Loucy (cell line): Measurements from ENCODE around the gene MYH3.

Experiments
- H2AFZ ChIP-seq: fragments of 200-600 bp; sonication (generic); 2 replicates; pipeline ENCODE4 v1.6.0; 2016; ENCODE audit warnings: antibody characterized with exemption, mild to moderate bottlenecking, low read length, moderate library complexity
- H3F3A ChIP-seq: fragments of 200-600 bp; 2 replicates; pipeline ENCODE4 v1.6.0; 2016; ENCODE audit warnings: antibody characterized with exemption, low read depth, mild to moderate bottlenecking
- H3K27me3 ChIP-seq: fragments of 200-600 bp; sonication (generic); 2 replicates; pipeline ENCODE4 v1.6.1; 2014; ENCODE audit warnings: low read length, mild to moderate bottlenecking; ENCODE audit not compliant: insufficient read depth, poor library complexity, severe bottlenecking
- H3K36me3 ChIP-seq: fragments of 200-600 bp; sonication (generic); 2 replicates; pipeline ENCODE4 v1.6.1; 2016; ENCODE audit warnings: low read length; ENCODE audit not compliant: insufficient read depth
- H3K4me1 ChIP-seq: fragments of 200-600 bp; sonication (generic); 2 replicates; pipeline ENCODE4 v1.5.1; 2014; ENCODE audit warnings: low read length, mild to moderate bottlenecking; ENCODE audit not compliant: insufficient read depth, poor library complexity, severe bottlenecking
- H3K4me2 ChIP-seq: fragments of 200-600 bp; sonication (generic); 2 replicates; pipeline ENCODE4 v1.6.0; 2014; ENCODE audit warnings: antibody characterized with exemption, low read length, low read depth, mild to moderate bottlenecking; ENCODE audit not compliant: poor library complexity, severe bottlenecking
- H3K4me3 ChIP-seq: fragments of 200-600 bp; sonication (generic); 2 replicates; pipeline ENCODE4 v1.5.1; 2014; ENCODE audit warnings: low read length, mild to moderate bottlenecking, mixed read lengths; ENCODE audit not compliant: poor library complexity, severe bottlenecking
- H3K79me2 ChIP-seq: fragments of 200-600 bp; sonication (generic); 2 replicates; pipeline ENCODE4 v1.6.1; 2014; ENCODE audit warnings: low read length; ENCODE audit not compliant: insufficient read depth
- H3K9ac ChIP-seq: fragments of 200-600 bp; sonication (generic); 2 replicates; pipeline ENCODE4 v1.6.0; 2014; ENCODE audit warnings: mild to moderate bottlenecking, low read depth, low read length, moderate library complexity; ENCODE audit not compliant: poor library complexity, severe bottlenecking
- H3K9me2 ChIP-seq: fragments of 200-600 bp; sonication (generic); replicated peaks from 2 replicates; pipeline ENCODE4 v1.6.1; 2016; ENCODE audit warnings: low read depth, low read length, mixed read lengths
- H3K9me3 ChIP-seq: fragments of 200-600 bp; sonication (generic); 2 replicates; pipeline ENCODE4 v1.6.1; 2014; ENCODE audit warnings: mild to moderate bottlenecking, antibody characterized with exemption, low read length, low read depth; ENCODE audit not compliant: insufficient read depth
- H4K20me1 ChIP-seq: fragments of 200-600 bp; sonication (generic); 2 replicates; pipeline ENCODE4 v1.6.0; 2014; ENCODE audit warnings: antibody characterized with exemption, low read length, mild to moderate bottlenecking; ENCODE audit not compliant: insufficient read depth, poor library complexity, severe bottlenecking
- CTCF ChIP-seq: fragments of 200-600 bp; sonication (generic); conservative IDR thresholded peaks from 2 replicates; pipeline ENCODE4 v1.5.1; 2014; ENCODE audit warnings: mild to moderate bottlenecking, antibody characterized with exemption, low read length
- EZH2phosphoT487 ChIP-seq: fragments of 200-600 bp; IDR thresholded peaks from 2 replicates; pipeline ENCODE4 v1.6.1; 2018; ENCODE audit warnings: antibody characterized with exemption, mild to moderate bottlenecking, moderate library complexity, borderline replicate concordance

Gene MYH3

GRCh38 chr17:10648956-10649355, 8.2 kb downstream of the MYH3 start:
- no peaks in the 10 kb centered on the region for H3K9me3 ChIP-seq
- no peak for TF ChIP-seq CTCF
- no peak for TF ChIP-seq EZH2phosphoT487
- no peaks in the 10 kb centered on the region for H3K36me3 ChIP-seq
- no peaks in the 10 kb centered on the region for H3K27me3 ChIP-seq
- H3K4me3 ChIP-seq: no peak overlapping the region
- no peaks in the 10 kb centered on the region for H3K79me2 ChIP-seq
- no peaks in the 10 kb centered on the region for H3K9me2 ChIP-seq
- H2AFZ ChIP-seq: no peak overlapping the region
- no peak overlapping the region for H3K4me2 ChIP-seq
- no peaks in the 10 kb centered on the region for H3F3A ChIP-seq
- no peaks in the 10 kb centered on the region for H3K4me1 ChIP-seq
- H4K20me1 ChIP-seq: no peaks in the 10 kb centered on the region
- no peak overlapping the region for H3K9ac ChIP-seq

- no peaks in the 10 kb centered on the region for H3K9me2 ChIP-seq
These were observed 8.7 kb downstream of the MYH3 start for GRCh38 chr17:10648381-10648780.

GRCh38 chr17:10646392-10646990, 10.6 kb downstream of the MYH3 start:
- Histone ChIP-seq H3K4me3 (no peak overlapping the region), H3K9ac (no peak overlapping the region), H3K79me2 (no peaks in the 10 kb centered on the region), H3K36me3 (no peaks in the 10 kb centered on the region), H4K20me1 (no peaks in the 10 kb centered on the region), H3K9me3 (no peaks in the 10 kb centered on the region), H2AFZ (no peak overlapping the region), H3K4me1 (no peaks in the 10 kb centered on the region), H3K9me2 (no peaks in the 10 kb centered on the region), H3K27me3 (no peaks in the 10 kb centered on the region), H3F3A (no peaks in the 10 kb centered on the region), H3K4me2 (no peak overlapping the region)
- TF ChIP-seq CTCF (peak; percentile 88), EZH2phosphoT487 (no peak)

More at GRCh38 chr17:10648381-10648780, 8.7 kb downstream of the MYH3 start:
- H3F3A ChIP-seq: no peaks in the 10 kb centered on the region
- no peak overlapping the region for H3K9ac ChIP-seq
- H3K36me3 ChIP-seq: no peaks in the 10 kb centered on the region
- H2AFZ ChIP-seq: no peak overlapping the region
- no peaks in the 10 kb centered on the region for H3K9me3 ChIP-seq
- H3K4me3 ChIP-seq: no peak overlapping the region
- H3K4me1 ChIP-seq: no peaks in the 10 kb centered on the region
- H3K27me3 ChIP-seq: no peaks in the 10 kb centered on the region
- no peak overlapping the region for H3K4me2 ChIP-seq
- no peaks in the 10 kb centered on the region for H4K20me1 ChIP-seq
- H3K79me2 ChIP-seq: no peaks in the 10 kb centered on the region
- TF ChIP-seq EZH2phosphoT487 (no peak), CTCF (no peak)
